ENCODE results near the gene SAC3D1. TPM values are rescaled to one million over a fixed set of nuclear protein-coding genes. Genes with fewer than 3 reads are reported as not detected.

Gene SAC3D1
- total RNA-seq (11.2 TPM), polyA plus RNA-seq (11.5 TPM)
- long read RNA-seq, donor 1, partial matches to known transcripts, result 0 of 1 reads
- long read RNA-seq, donor 1, other reads (novel, unspliced or antisense), result 0 of 1 reads
- long read RNA-seq, donor 2, result 0 reads
- long read RNA-seq, donor 3, transcript SAC3D1-201 (2 exons, 1,566 nt), result major isoform, 13 of 19 reads
- long read RNA-seq, donor 3, partial matches to known transcripts, result 0 of 19 reads
- long read RNA-seq, donor 3, other reads (novel, unspliced or antisense), result 0 of 19 reads
- long read RNA-seq, donor 4, transcript SAC3D1-201 (2 exons, 1,566 nt), result major isoform, 5 of 15 reads
- long read RNA-seq, donor 4, partial matches to known transcripts, result 8 of 15 reads
- long read RNA-seq, donor 4, other reads (novel, unspliced or antisense), result 0 of 15 reads
- long read RNA-seq, donor 5, transcript SAC3D1-201 (2 exons, 1,566 nt), result major isoform, 19 of 22 reads
- long read RNA-seq, donor 5, partial matches to known transcripts, result 0 of 22 reads
- long read RNA-seq, donor 5, other reads (novel, unspliced or antisense), result 0 of 22 reads
- long read RNA-seq, donor 6, transcript SAC3D1-201 (2 exons, 1,566 nt), result major isoform, 14 of 15 reads
- long read RNA-seq, donor 6, partial matches to known transcripts, result 0 of 15 reads
- long read RNA-seq, donor 6, other reads (novel, unspliced or antisense), result 0 of 15 reads
- long read RNA-seq, donor 7, transcript SAC3D1-201 (2 exons, 1,566 nt), result major isoform, 6 of 8 reads
- long read RNA-seq, donor 7, partial matches to known transcripts, result 0 of 8 reads
- long read RNA-seq, donor 7, other reads (novel, unspliced or antisense), result 0 of 8 reads
- long read RNA-seq, donor 8, transcript SAC3D1-201 (2 exons, 1,566 nt), result major isoform, 6 of 8 reads
- long read RNA-seq, donor 8, partial matches to known transcripts, result 0 of 8 reads
- long read RNA-seq, donor 8, other reads (novel, unspliced or antisense), result 0 of 8 reads
- long read RNA-seq, donor 9, transcript SAC3D1-201 (2 exons, 1,566 nt), result major isoform, 8 of 8 reads
- long read RNA-seq, donor 9, partial matches to known transcripts, result 0 of 8 reads
- long read RNA-seq, donor 9, other reads (novel, unspliced or antisense), result 0 of 8 reads
- long read RNA-seq, donor 10, transcript SAC3D1-201 (2 exons, 1,566 nt), result major isoform, 11 of 13 reads
- long read RNA-seq, donor 10, partial matches to known transcripts, result 0 of 13 reads
- long read RNA-seq, donor 10, other reads (novel, unspliced or antisense), result 0 of 13 reads

- Histone ChIP-seq H3K27ac (ENCODE audit: low read depth in 1 of 2, low read length in 1 of 2) (peak within 1 kb of the TSS; percentile 97 to 98), H3K4me3 (ENCODE audit: low read length in 2 of 2) (peak within 1 kb of the TSS; percentile 85 to 90), H3K36me3 (ENCODE audit: control insufficient read depth in 2 of 2, insufficient read depth in 2 of 2, low read length in 1 of 2) (peaks cover 38 to 45% of the 10 kb centered on the region in 2 donors), H3K27me3 (ENCODE audit: control insufficient read depth in 2 of 2, insufficient read depth in 1 of 2, low read length in 1 of 2) (no peaks in the 10 kb centered on the region), H3K9me3 (ENCODE audit: control insufficient read depth in 2 of 2, insufficient read depth in 1 of 2, low read length in 1 of 2) (peaks cover 0 to 2% of the 10 kb centered on the region in 2 donors), H3K4me1 (ENCODE audit: control insufficient read depth in 2 of 2, insufficient read depth in 2 of 2, low read length in 2 of 2) (peaks cover 10 to 27% of the 10 kb centered on the region in 2 donors)
- under 1% methylated on average over 89 of the region's 91 CpGs for WGBS
- DNase-seq (ENCODE audit: low read depth in 6 of 9, low spot score in 9 of 9), result peak; percentile 71 to 95 (median 85)
These were observed at the start of gene SAC3D1 for GRCh38 chr11:65040847-65041622. SAC3D1 (plus strand) TSS chr11:65041210; CDS start chr11:65041293, 83 bp downstream.

- Histone ChIP-seq H3K27me3 (ENCODE audit: control insufficient read depth in 2 of 2, insufficient read depth in 1 of 2, low read length in 1 of 2) (peaks cover 0 to 15% of the 10 kb centered on the region in 2 donors), H3K9me3 (ENCODE audit: control insufficient read depth in 2 of 2, insufficient read depth in 1 of 2, low read length in 1 of 2) (no peaks in the 10 kb centered on the region), H3K4me1 (ENCODE audit: control insufficient read depth in 2 of 2, insufficient read depth in 2 of 2, low read length in 2 of 2) (no peaks in the 10 kb centered on the region), H3K27ac (ENCODE audit: low read depth in 1 of 2, low read length in 1 of 2) (no peak overlapping the region), H3K36me3 (ENCODE audit: control insufficient read depth in 2 of 2, insufficient read depth in 2 of 2, low read length in 1 of 2) (no peaks in the 10 kb centered on the region), H3K4me3 (ENCODE audit: low read length in 2 of 2) (no peak overlapping the region)
- 98% methylated on average over 7 of the region's 7 CpGs for WGBS
- DNase-seq (ENCODE audit: low read depth in 6 of 9, low spot score in 9 of 9), result no peak
These were observed 46.7 kb upstream of the SAC3D1 start for GRCh38 chr11:64994318-64994717.

- Histone ChIP-seq H3K4me1 (ENCODE audit: control insufficient read depth in 2 of 2, insufficient read depth in 2 of 2, low read length in 2 of 2) (no peaks in the 10 kb centered on the region), H3K27ac (ENCODE audit: low read depth in 1 of 2, low read length in 1 of 2) (no peak overlapping the region), H3K9me3 (ENCODE audit: control insufficient read depth in 2 of 2, insufficient read depth in 1 of 2, low read length in 1 of 2) (no peaks in the 10 kb centered on the region), H3K4me3 (ENCODE audit: low read length in 2 of 2) (no peak overlapping the region), H3K27me3 (ENCODE audit: control insufficient read depth in 2 of 2, insufficient read depth in 1 of 2, low read length in 1 of 2) (peaks cover 0 to 7% of the 10 kb centered on the region in 2 donors), H3K36me3 (ENCODE audit: control insufficient read depth in 2 of 2, insufficient read depth in 2 of 2, low read length in 1 of 2) (no peaks in the 10 kb centered on the region)
- WGBS, result 61% methylated on average over 11 of the region's 11 CpGs
- no peak for DNase-seq (ENCODE audit: low read depth in 6 of 9, low spot score in 9 of 9)
These were observed 44.7 kb upstream of the SAC3D1 start for GRCh38 chr11:64996327-64996709.

- H3K4me1 ChIP-seq (ENCODE audit: control insufficient read depth in 2 of 2, insufficient read depth in 2 of 2, low read length in 2 of 2), result no peaks in the 10 kb centered on the region
- 30% methylated on average over 9 of the region's 9 CpGs for WGBS
- no peaks in the 10 kb centered on the region for H3K36me3 ChIP-seq (ENCODE audit: control insufficient read depth in 2 of 2, insufficient read depth in 2 of 2, low read length in 1 of 2)
- H3K9me3 ChIP-seq (ENCODE audit: control insufficient read depth in 2 of 2, insufficient read depth in 1 of 2, low read length in 1 of 2), result no peaks in the 10 kb centered on the region
- peaks cover 0 to 7% of the 10 kb centered on the region in 2 donors for H3K27me3 ChIP-seq (ENCODE audit: control insufficient read depth in 2 of 2, insufficient read depth in 1 of 2, low read length in 1 of 2)
- peak in 2 of 9 donors; percentile 6 to 34 for DNase-seq (ENCODE audit: low read depth in 6 of 9, low spot score in 9 of 9)
- H3K27ac ChIP-seq (ENCODE audit: low read depth in 1 of 2, low read length in 1 of 2), result no peak within 1 kb of the TSS
- no peak within 1 kb of the TSS for H3K4me3 ChIP-seq (ENCODE audit: low read length in 2 of 2)
These were observed 44.2 kb upstream of the SAC3D1 start, which contains the start of gene BATF2 for GRCh38 chr11:64996710-64997380. BATF2 (minus strand) TSS chr11:64996971; CDS start chr11:64996914, 57 bp downstream.

- no peaks in the 10 kb centered on the region for H3K9me3 ChIP-seq (ENCODE audit: control insufficient read depth in 2 of 2, insufficient read depth in 1 of 2, low read length in 1 of 2)
- no peak for DNase-seq (ENCODE audit: low read depth in 6 of 9, low spot score in 9 of 9)
- WGBS, result 91% methylated on average over 1 of the region's 1 CpG
- H3K4me1 ChIP-seq (ENCODE audit: control insufficient read depth in 2 of 2, insufficient read depth in 2 of 2, low read length in 2 of 2), result no peaks in the 10 kb centered on the region
- peaks cover 0 to 7% of the 10 kb centered on the region in 2 donors for H3K27me3 ChIP-seq (ENCODE audit: control insufficient read depth in 2 of 2, insufficient read depth in 1 of 2, low read length in 1 of 2)
- H3K36me3 ChIP-seq (ENCODE audit: control insufficient read depth in 2 of 2, insufficient read depth in 2 of 2, low read length in 1 of 2), result no peaks in the 10 kb centered on the region
- no peak overlapping the region for H3K27ac ChIP-seq (ENCODE audit: low read depth in 1 of 2, low read length in 1 of 2)
- no peak overlapping the region for H3K4me3 ChIP-seq (ENCODE audit: low read length in 2 of 2)
These were observed 42.9 kb upstream of the SAC3D1 start for GRCh38 chr11:64998141-64998540.

GRCh38 chr11:64998690-64999431, 42.1 kb upstream of the SAC3D1 start:
- H3K36me3 ChIP-seq (ENCODE audit: control insufficient read depth in 2 of 2, insufficient read depth in 2 of 2, low read length in 1 of 2), result no peaks in the 10 kb centered on the region
- no peak for DNase-seq (ENCODE audit: low read depth in 6 of 9, low spot score in 9 of 9)
- no peaks in the 10 kb centered on the region for H3K4me1 ChIP-seq (ENCODE audit: control insufficient read depth in 2 of 2, insufficient read depth in 2 of 2, low read length in 2 of 2)
- H3K27ac ChIP-seq (ENCODE audit: low read depth in 1 of 2, low read length in 1 of 2), result no peak overlapping the region
- H3K4me3 ChIP-seq (ENCODE audit: low read length in 2 of 2), result no peak overlapping the region
- WGBS, result 77% methylated on average over 9 of the region's 9 CpGs
- H3K27me3 ChIP-seq (ENCODE audit: control insufficient read depth in 2 of 2, insufficient read depth in 1 of 2, low read length in 1 of 2), result peaks cover 0 to 7% of the 10 kb centered on the region in 2 donors
- no peaks in the 10 kb centered on the region for H3K9me3 ChIP-seq (ENCODE audit: control insufficient read depth in 2 of 2, insufficient read depth in 1 of 2, low read length in 1 of 2)

GRCh38 chr11:64999478-64999877, 41.5 kb upstream of the SAC3D1 start:
- Histone ChIP-seq H3K4me1 (ENCODE audit: control insufficient read depth in 2 of 2, insufficient read depth in 2 of 2, low read length in 2 of 2) (no peaks in the 10 kb centered on the region), H3K4me3 (ENCODE audit: low read length in 2 of 2) (no peak overlapping the region), H3K27me3 (ENCODE audit: control insufficient read depth in 2 of 2, insufficient read depth in 1 of 2, low read length in 1 of 2) (peaks cover 0 to 7% of the 10 kb centered on the region in 2 donors), H3K9me3 (ENCODE audit: control insufficient read depth in 2 of 2, insufficient read depth in 1 of 2, low read length in 1 of 2) (no peaks in the 10 kb centered on the region), H3K36me3 (ENCODE audit: control insufficient read depth in 2 of 2, insufficient read depth in 2 of 2, low read length in 1 of 2) (no peaks in the 10 kb centered on the region), H3K27ac (ENCODE audit: low read depth in 1 of 2, low read length in 1 of 2) (no peak overlapping the region)
- no peak for DNase-seq (ENCODE audit: low read depth in 6 of 9, low spot score in 9 of 9)
- 91% methylated on average over 1 of the region's 1 CpG for WGBS

All from thymus (tissue), 14 donors.